Activated CD8-positive, alpha-beta memory T cell treated with anti-CD3 and anti-CD28 coated beads, Interleukin-2, amount 50 U/mL, for 1 hour (primary cell): ENCODE results near the gene CDHR5.

ENCODE experiments used
- DNase-seq: peaks from one replicate; pipeline ENCODE4 v3.0.0-alpha.2; 2020; ENCODE audit errors: extremely low read depth

Gene CDHR5

GRCh38 chr11:643849-644738 lies 19.3 kb upstream of the CDHR5 start:
- DNase-seq: no peak

DNA sequence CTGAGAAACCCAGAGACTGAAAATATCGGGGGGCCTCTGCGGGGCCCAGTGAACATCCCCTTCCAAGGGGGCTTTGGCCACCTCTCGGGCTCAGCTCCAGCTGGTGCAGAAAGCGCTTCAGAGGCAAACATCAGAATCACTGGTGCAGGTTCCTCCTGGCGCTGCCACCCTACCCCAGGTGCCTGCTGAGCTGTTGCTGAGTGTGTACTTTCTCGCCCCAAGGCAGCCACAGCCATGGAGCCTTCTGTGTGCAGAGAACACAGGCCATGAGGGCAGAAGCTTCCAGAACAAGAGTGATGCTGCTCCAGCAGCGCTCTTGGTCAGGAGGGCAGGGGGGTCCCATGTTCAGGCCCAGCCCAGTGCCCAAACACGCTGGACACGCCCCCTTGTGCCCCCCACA lies 18.6 kb upstream of the CDHR5 start:
- no peak for DNase-seq

GRCh38 chr11:641806-642370 lies 17.1 kb upstream of the CDHR5 start:
- DNase-seq: no peak

GRCh38 chr11:640021-640706 lies 15.4 kb upstream of the CDHR5 start:
- DNase-seq: no peak

- DNase-seq: no peak
These were observed 14.7 kb upstream of the CDHR5 start for GRCh38 chr11:639332-639955.

GRCh38 chr11:638631-639331 lies 14.0 kb upstream of the CDHR5 start:
- DNase-seq: no peak

GRCh38 chr11:637593-638521 lies 13.1 kb upstream of the CDHR5 start:
- no peak for DNase-seq

DNA sequence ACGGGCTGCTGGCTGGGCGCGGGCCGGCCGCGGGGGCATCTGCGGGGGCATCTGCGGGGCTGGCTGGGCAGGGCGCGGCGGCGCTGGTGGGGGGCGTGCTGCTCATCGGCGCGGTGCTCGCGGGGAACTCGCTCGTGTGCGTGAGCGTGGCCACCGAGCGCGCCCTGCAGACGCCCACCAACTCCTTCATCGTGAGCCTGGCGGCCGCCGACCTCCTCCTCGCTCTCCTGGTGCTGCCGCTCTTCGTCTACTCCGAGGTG lies 12.5 kb upstream of the CDHR5 start:
- no peak for DNase-seq

GRCh38 chr11:636511-637332 lies 12.0 kb upstream of the CDHR5 start, which contains the start of gene DRD4:
Gene DRD4 (plus strand): TSS chr11:637269. CDS start chr11:637305, 36 bp downstream.
- DNase-seq: no peak

GRCh38 chr11:635945-636510 lies 11.3 kb upstream of the CDHR5 start:
- DNase-seq: no peak

DNA sequence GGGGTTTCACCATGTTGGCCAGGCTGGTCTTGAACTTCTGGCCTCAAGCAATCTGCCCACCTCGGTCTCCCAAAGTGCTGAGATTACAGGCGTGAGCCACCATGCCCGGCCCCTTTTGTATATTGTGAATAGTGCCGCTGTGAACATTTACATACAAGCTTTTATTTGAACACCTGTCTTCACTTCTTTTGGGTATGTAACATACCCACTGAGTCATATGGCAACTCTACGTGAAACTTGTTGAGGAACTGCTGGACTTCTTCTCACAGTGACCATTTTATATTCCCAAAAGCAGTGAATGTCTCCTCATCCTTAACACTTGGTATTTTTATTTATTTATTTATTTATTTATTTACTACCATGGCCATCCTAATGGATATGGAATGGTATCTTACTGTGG lies 6.1 kb upstream of the CDHR5 start:
- no peak for DNase-seq

GRCh38 chr11:629237-629583 lies 4.5 kb upstream of the CDHR5 start:
- no peak for DNase-seq

- no peak for DNase-seq
These were observed 3.3 kb upstream of the CDHR5 start for GRCh38 chr11:628056-628455.

GRCh38 chr11:627308-627576 lies 2.5 kb upstream of the CDHR5 start:
- no peak for DNase-seq

- no peak for DNase-seq
These were observed 1.9 kb upstream of the CDHR5 start, which contains the start of gene SCT for GRCh38 chr11:626475-627307. Gene SCT (minus strand): TSS chr11:627181. CDS start chr11:627143, 38 bp downstream.

DNA sequence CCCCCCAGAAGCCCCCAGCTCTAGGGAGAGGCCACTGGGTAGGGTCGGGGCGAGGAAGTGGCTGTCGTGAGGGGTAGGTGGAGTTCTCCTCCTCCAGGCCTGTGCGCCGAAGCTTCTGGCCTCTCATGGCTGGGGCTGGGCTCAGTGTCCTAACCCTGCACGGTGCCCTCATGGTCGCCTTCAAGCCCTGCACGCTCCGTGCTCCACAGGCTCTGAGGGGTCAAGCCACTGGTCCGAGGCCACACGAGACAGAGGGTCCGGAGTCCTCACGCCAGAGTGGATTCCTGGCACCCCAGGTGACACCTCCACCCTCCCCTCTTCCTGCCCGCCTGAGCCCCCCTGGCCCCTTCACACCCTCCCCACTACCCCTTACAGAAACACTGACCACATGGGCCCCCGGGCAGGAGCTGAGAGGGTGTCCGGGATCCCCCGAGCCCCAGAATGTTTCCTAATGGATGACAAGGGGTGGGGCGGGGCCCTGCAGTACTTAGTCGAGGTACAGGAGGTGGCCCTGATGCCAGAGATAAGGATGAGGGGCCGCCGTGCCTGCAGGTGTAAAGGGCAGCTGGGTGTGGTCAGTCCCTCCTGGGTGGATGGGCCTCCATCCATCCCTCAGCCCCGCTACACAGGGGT lies 997 bp upstream of the CDHR5 start:
- no peak for DNase-seq

GRCh38 chr11:623999-624704 lies 603 bp downstream of the CDHR5 start:
- DNase-seq: no peak

DNA sequence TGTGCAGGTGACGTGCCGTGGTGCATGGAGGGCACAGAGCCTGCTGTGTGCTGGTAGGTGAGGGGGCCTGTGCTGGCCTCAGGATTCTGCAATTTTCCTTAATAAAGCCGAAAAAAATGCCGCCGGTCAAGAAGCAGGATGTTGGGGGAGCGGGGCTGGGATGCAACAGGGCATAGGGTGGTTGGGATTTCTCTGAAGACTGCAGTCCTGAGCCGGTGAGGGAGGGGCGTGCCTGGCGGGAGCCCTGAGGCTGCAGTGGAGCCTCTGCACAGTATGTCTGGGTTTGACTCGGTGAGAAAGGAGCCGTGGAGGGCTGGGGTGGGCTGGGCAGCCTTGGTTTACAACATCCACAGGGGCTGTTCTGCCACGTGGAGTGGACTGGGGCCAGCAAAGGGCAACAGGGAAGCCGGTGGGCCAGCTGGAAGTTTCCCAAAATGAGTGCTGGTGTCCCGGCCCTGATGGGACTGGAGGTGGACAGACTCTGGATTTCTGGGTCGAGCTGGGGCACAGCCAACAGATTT lies 1.3 kb downstream of the CDHR5 start:
- no peak for DNase-seq
